GM10248 (cell line): ENCODE results near the gene GDF7.

Experiments used
- CTCF ChIA-PET: fragments of 300-600 bp; sonication (Branson Sonifier 250); formaldehyde crosslinking; extraction: SDS; loops from one replicate; lab custom pipeline; 2021; ENCODE audit warnings: antibody characterized with exemption; lab: Yijun Ruan, JAX
- POLR2A ChIA-PET: fragments of 350-650 bp; sonication (Branson Sonifier 250); formaldehyde crosslinking; extraction: SDS; loops from one replicate; lab custom pipeline; 2020; ENCODE audit warnings: antibody characterized with exemption; lab: Yijun Ruan, JAX
- DNase-seq: peaks from one replicate; pipeline ENCODE4 v3.0.0; 2012; ENCODE audit errors: extremely low spot score
- CTCF ChIP-seq: IDR thresholded peaks from 2 replicates; pipeline ENCODE4 v1.5.1; 2012; ENCODE audit warnings: mild to moderate bottlenecking, low read depth; ENCODE audit errors: extremely low read depth, missing control alignments, control extremely low read depth

The GDF7 gene

GRCh38 chr2:20666304-20667150, at the start of gene GDF7:
Gene GDF7, plus strand, starts transcription at chr2:20667144. Its CDS starts 96 bp downstream, at chr2:20667240.
- DNase-seq, result no peak
- peak; percentile 8 for TF ChIP-seq CTCF
- POLR2A ChIA-PET, result interaction anchor here (2.5 kb wide), 1 partner anchor 219 kb away, joined by 14 read pairs; the partner anchor contains the start of gene RHOB
- CTCF ChIA-PET, result interaction anchor here (0.9 to 10.0 kb wide), 8 partner anchors 9 to 297 kb away, joined by 3 to 135 read pairs (median 7); partner anchors contain the start of gene HS1BP3

GRCh38 chr2:20617892-20618467, 49.0 kb upstream of the GDF7 start:
- CTCF ChIA-PET, result interaction anchor here (1.0 to 1.7 kb wide), 9 partner anchors 12 to 292 kb away, joined by 3 to 5 read pairs (median 3); partner anchors contain the start of gene HS1BP3
- POLR2A ChIA-PET, result interaction anchor here (2.0 kb wide), 1 partner anchor 171 kb away, joined by 11 read pairs; the partner anchor contains the start of gene RHOB
- TF ChIP-seq CTCF, result no peak
- no peak for DNase-seq

GRCh38 chr2:20618468-20618885, 48.5 kb upstream of the GDF7 start:
- ChIA-PET POLR2A (interaction anchor here (2.0 kb wide), 1 partner anchor 171 kb away, joined by 11 read pairs; the partner anchor contains the start of gene RHOB), CTCF (interaction anchor here (1.1 to 1.7 kb wide), 5 partner anchors 22 to 207 kb away, joined by 3 to 4 read pairs (median 3); partner anchors contain the start of gene HS1BP3)
- no peak for DNase-seq
- TF ChIP-seq CTCF, result no peak

DNA sequence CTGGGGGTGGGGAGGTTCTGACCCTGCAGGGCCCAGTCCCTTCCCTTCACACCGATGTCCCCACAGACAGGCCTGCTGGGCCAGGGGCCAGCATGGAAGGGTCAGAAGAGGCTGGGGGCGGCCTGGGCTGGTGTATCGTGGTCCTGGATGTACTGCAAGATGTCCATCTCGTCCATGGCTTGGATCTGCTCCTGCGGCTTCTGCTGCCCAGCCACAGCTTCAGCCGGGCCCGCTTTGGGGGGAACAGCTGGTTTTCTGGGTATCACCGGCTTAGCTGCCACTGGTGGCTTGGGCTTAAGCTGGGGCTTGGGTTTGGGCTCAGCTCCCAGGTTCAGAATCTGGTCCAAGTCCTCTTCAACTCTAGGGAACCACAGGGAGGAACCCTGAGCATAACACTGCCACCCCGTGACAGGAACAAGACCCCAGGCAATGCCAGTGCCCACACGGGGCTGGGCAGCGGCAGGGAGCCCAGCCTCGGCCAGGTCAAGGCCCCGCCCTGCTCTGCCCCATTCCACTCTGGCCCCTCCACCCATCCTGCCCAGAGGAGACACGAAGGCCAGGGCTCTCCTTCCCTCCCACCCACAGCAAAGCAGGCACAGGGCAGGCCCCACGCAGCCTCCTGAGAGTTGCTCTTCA, 47.9 kb upstream of the GDF7 start:
- POLR2A ChIA-PET, result interaction anchor here (2.0 kb wide), 1 partner anchor 172 kb away, joined by 11 read pairs; the partner anchor contains the start of gene RHOB
- TF ChIP-seq CTCF, result no peak
- CTCF ChIA-PET, result interaction anchor here (1.1 to 1.2 kb wide), 2 partner anchors 204 to 208 kb away, joined by 3 read pairs; no protein-coding TSS in a partner anchor
- no peak for DNase-seq

DNA sequence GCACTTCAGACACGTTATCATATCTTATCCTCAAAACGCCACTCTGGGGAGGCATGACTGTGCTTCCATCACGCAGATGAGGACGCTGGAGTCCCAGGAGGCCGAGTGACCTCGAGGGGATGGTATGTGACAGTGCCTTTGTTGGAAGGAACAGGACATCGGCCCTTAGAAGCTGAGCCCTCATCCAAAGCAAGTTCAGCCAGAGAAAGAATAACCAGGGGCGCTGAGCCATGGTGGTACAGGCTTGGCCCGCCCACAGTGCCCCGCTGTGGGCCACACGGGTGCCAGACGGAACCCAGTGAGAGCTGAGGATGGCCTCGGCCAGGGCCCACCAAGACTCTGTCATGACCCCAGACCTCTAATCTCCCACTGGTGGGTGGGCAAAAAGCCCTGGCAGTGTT, 47.3 kb upstream of the GDF7 start:
- ChIA-PET POLR2A (no interaction called here), CTCF (no interaction called here)
- DNase-seq, result no peak
- TF ChIP-seq CTCF, result no peak

- TF ChIP-seq CTCF, result no peak
- ChIA-PET CTCF (no interaction called here), POLR2A (no interaction called here)
- DNase-seq, result no peak
Observed at GRCh38 chr2:20620271-20620681, 46.7 kb upstream of the GDF7 start.
